HCT116 (cell line): Measurements from ENCODE around the gene IDI1. TPM values are rescaled to one million over a fixed set of nuclear protein-coding genes. Genes with fewer than 3 reads are reported as not detected.

Experiments used
- ATAC-seq: fragments of 200-7000 bp; cut with Tn5 transposase; 2 replicates; pipeline ENCODE4 v1.9.1; 2020; ENCODE audit warnings: mild to moderate bottlenecking, moderate library complexity
- BruUV-seq: library from RNA; stranded (reverse); fragments of 400-500 nt; replicated peaks from 2 replicates; lab custom pipeline; 2021; lab: Mats Ljungman, UMichigan
- CTCF ChIA-PET: fragments of 300-600 bp; sonication (Branson Sonifier 250); formaldehyde crosslinking; loops from one replicate; lab custom pipeline; 2021; ENCODE audit warnings: antibody characterized with exemption; lab: Charles Lee
- POLR2A ChIA-PET: fragments of 300-600, 350-600 bp; sonication (Branson Sonifier 250); formaldehyde crosslinking; loops from one replicate; lab custom pipeline; 2021; ENCODE audit warnings: antibody characterized with exemption; lab: Charles Lee
- RAD21 ChIA-PET, 2 experiments: fragments of 300-600 bp; sonication (Branson Sonifier 250); formaldehyde crosslinking; loops; one replicate each; lab custom pipeline; 2023; ENCODE audit warnings: low total read pairs in 2 of 2; ENCODE audit not compliant: uncharacterized antibody in 2 of 2, unreplicated experiment in 2 of 2, low non-redundant PET in 1 of 2; lab: Charles Lee
- DNase-seq: peaks from one replicate; pipeline ENCODE4 v3.0.0-alpha.2; 2010; ENCODE audit warnings: low read depth, low spot score
- H2AFZ ChIP-seq: fragments of 200-600 bp; shearing (Covaris generic), sonication (generic); 2 replicates; pipeline ENCODE4 v1.6.1; 2017; ENCODE audit warnings: low read depth, mixed run types, mixed read lengths, antibody characterized with exemption, low read length; ENCODE audit not compliant: poor library complexity, severe bottlenecking
- H3K27ac ChIP-seq: 2 replicates; pipeline ENCODE4 v1.5.1; 2012; ENCODE audit warnings: low read depth, low read length
- H3K27me3 ChIP-seq: fragments of 200-600 bp; sonication (generic); 2 replicates; pipeline ENCODE4 v1.6.1; 2016; ENCODE audit warnings: mixed run types, low read length, mixed read lengths; ENCODE audit not compliant: insufficient read depth
- H3K36me3 ChIP-seq, 2 experiments: fragments of 200-500 bp in 1 of 2; fragments of 200-600 bp in 1 of 2; sonication (Bioruptor generic) in 1 of 2; sonication (generic) in 1 of 2; 2 replicates each; pipeline versions ENCODE4 v1.5.1 to v1.6.1; 2014 to 2016; ENCODE audit warnings: low read length in 2 of 2, inconsistent platforms in 1 of 2, mixed read lengths in 1 of 2, mixed run types in 1 of 2; ENCODE audit not compliant: insufficient read depth in 2 of 2, control insufficient read depth in 1 of 2
- H3K4me1 ChIP-seq, 2 experiments: fragments of 200-600 bp in 1 of 2; sonication (generic) in 1 of 2; 2 replicates each; pipeline versions ENCODE4 v1.5.1 to v1.6.1; 2012 to 2017; ENCODE audit warnings: low read length in 2 of 2, inconsistent platforms in 1 of 2, mild to moderate bottlenecking in 1 of 2, mixed read lengths in 1 of 2, mixed run types in 1 of 2, moderate library complexity in 1 of 2; ENCODE audit not compliant: insufficient read depth in 2 of 2, control insufficient read depth in 1 of 2
- H3K4me2 ChIP-seq: fragments of 200-600 bp; sonication (generic); 2 replicates; pipeline ENCODE4 v1.6.1; 2017; ENCODE audit warnings: mixed run types, low read length, mixed read lengths
- H3K4me3 ChIP-seq, 2 experiments: fragments of 200-600 bp in 1 of 2; sonication (generic) in 1 of 2; replicated peaks in 1 of 2; 2 replicates each; pipeline ENCODE4 v1.5.1; 2011 to 2016; ENCODE audit warnings: low read length in 2 of 2, control low read depth in 1 of 2, low read depth in 1 of 2, mild to moderate bottlenecking in 1 of 2, mixed read lengths in 1 of 2, mixed run types in 1 of 2
- H3K79me2 ChIP-seq: fragments of 200-600 bp; sonication (generic); 2 replicates; pipeline ENCODE4 v1.6.1; 2017; ENCODE audit warnings: mild to moderate bottlenecking, mixed run types, low read length, moderate library complexity, mixed read lengths; ENCODE audit not compliant: insufficient read depth
- H3K9ac ChIP-seq: fragments of 200-600 bp; sonication (generic); 2 replicates; pipeline ENCODE4 v1.6.1; 2016; ENCODE audit warnings: low read length, mixed read lengths
- H3K9me2 ChIP-seq: fragments of 200-600 bp; sonication (generic), shearing (Covaris generic); 2 replicates; pipeline ENCODE4 v1.6.1; 2017; ENCODE audit warnings: mixed run types, mild to moderate bottlenecking, moderate library complexity; ENCODE audit not compliant: insufficient read depth
- H3K9me3 ChIP-seq, 2 experiments: fragments of 200-500 bp in 1 of 2; fragments of 200-600 bp in 1 of 2; sonication (Bioruptor generic) in 1 of 2; sonication (generic) in 1 of 2; 2 replicates each; pipeline ENCODE4 v1.6.1; 2014 to 2017; ENCODE audit warnings: low read length in 2 of 2, mixed read lengths in 2 of 2, inconsistent platforms in 1 of 2, low read depth in 1 of 2, mild to moderate bottlenecking in 1 of 2, mixed run types in 1 of 2, moderate library complexity in 1 of 2; ENCODE audit not compliant: control insufficient read depth in 1 of 2, insufficient read depth in 1 of 2
- H4K20me1 ChIP-seq: fragments of 200-600 bp; sonication (generic), shearing (Covaris generic); 2 replicates; pipeline ENCODE4 v1.6.1; 2017; ENCODE audit warnings: mixed run types, mild to moderate bottlenecking, moderate library complexity; ENCODE audit not compliant: insufficient read depth
- ATF3 ChIP-seq: IDR thresholded peaks from 2 replicates; pipeline ENCODE4 v1.6.1; 2012
- CBX3 ChIP-seq: IDR thresholded peaks from 2 replicates; pipeline ENCODE4 v1.6.1; 2012; ENCODE audit warnings: low read depth
- CEBPB ChIP-seq: IDR thresholded peaks from 2 replicates; pipeline ENCODE4 v1.6.1; 2012; ENCODE audit warnings: low read depth
- CTCF ChIP-seq, 3 experiments: fragments of 200-600 bp in 1 of 3; sonication (generic) in 1 of 3; IDR thresholded peaks in 2 of 3; conservative IDR thresholded peaks in 1 of 3; 2 replicates each; pipeline ENCODE4 v1.5.1; 2012 to 2017; ENCODE audit warnings: low read depth in 2 of 3, low read length in 2 of 3, antibody characterized with exemption in 1 of 3, borderline replicate concordance in 1 of 3, control low read depth in 1 of 3, mild to moderate bottlenecking in 1 of 3, mixed read lengths in 1 of 3, mixed run types in 1 of 3, moderate library complexity in 1 of 3; ENCODE audit not compliant: insufficient read depth in 1 of 3
- EGR1 ChIP-seq: IDR thresholded peaks from 2 replicates; pipeline ENCODE4 v1.6.1; 2012; ENCODE audit warnings: low read depth
- ELF1 ChIP-seq: IDR thresholded peaks from 2 replicates; pipeline ENCODE4 v1.6.1; 2012; ENCODE audit warnings: low read depth, borderline replicate concordance
- EZH2 ChIP-seq: fragments of 200-600 bp; sonication (generic); IDR thresholded peaks from 2 replicates; pipeline ENCODE4 v1.6.1; 2017; ENCODE audit warnings: antibody characterized with exemption, mixed run types
- EZH2phosphoT487 ChIP-seq: fragments of 200-600 bp; IDR thresholded peaks from 2 replicates; pipeline ENCODE4 v1.6.1; 2018; ENCODE audit warnings: antibody characterized with exemption, borderline replicate concordance
- MAX ChIP-seq: IDR thresholded peaks from 2 replicates; pipeline ENCODE4 v1.6.1; 2012
- POLR2A ChIP-seq: IDR thresholded peaks from 2 replicates; pipeline ENCODE4 v1.7.0; 2011; ENCODE audit warnings: borderline replicate concordance; ENCODE audit not compliant: insufficient read depth, insufficient read length; ENCODE audit errors: extremely low read depth
- POLR2AphosphoS5 ChIP-seq: IDR thresholded peaks from 2 replicates; pipeline ENCODE4 v1.6.1; 2011; ENCODE audit warnings: mild to moderate bottlenecking, low read depth, low read length, moderate library complexity
- REST ChIP-seq: IDR thresholded peaks from 2 replicates; pipeline ENCODE4 v1.6.1; 2012; ENCODE audit warnings: low read depth
- SIN3A ChIP-seq: IDR thresholded peaks from 2 replicates; pipeline ENCODE4 v1.6.1; 2012; ENCODE audit warnings: low read depth
- SP1 ChIP-seq: IDR thresholded peaks from 2 replicates; pipeline ENCODE4 v1.6.1; 2012; ENCODE audit warnings: low read depth
- SRF ChIP-seq: IDR thresholded peaks from 2 replicates; pipeline ENCODE4 v1.6.1; 2012; ENCODE audit warnings: low read depth
- TCF7L2 ChIP-seq: IDR thresholded peaks from 2 replicates; pipeline ENCODE4 v1.7.0; 2011; ENCODE audit warnings: borderline replicate concordance, inconsistent platforms; ENCODE audit not compliant: insufficient read depth, insufficient read length; ENCODE audit errors: extremely low read depth
- ZBTB33 ChIP-seq: IDR thresholded peaks from 2 replicates; pipeline ENCODE4 v1.6.1; 2011; ENCODE audit warnings: mild to moderate bottlenecking, low read length, moderate library complexity; ENCODE audit not compliant: insufficient replicate concordance; ENCODE audit errors: extremely low read depth
- ZFX ChIP-seq: fragments of 450-650 bp; IDR thresholded peaks from 2 replicates; pipeline ENCODE4 v1.6.1; 2017
- ZNF274 ChIP-seq: fragments of 200-500 bp; sonication (Bioruptor generic); IDR thresholded peaks from 2 replicates; pipeline ENCODE4 v1.6.1; 2014; ENCODE audit warnings: mild to moderate bottlenecking, low read depth, low read length, inconsistent platforms
- intact Hi-C: fragments of 100-400 bp; cut with micrococcal nuclease; formaldehyde crosslinking; loops from 2 replicates; pipeline ENCODE4 v1.10.0; 2022
- total RNA-seq: library from RNA; stranded (reverse); gene quantifications from one replicate; pipeline ENCODE4 v1.2.1, GENCODE V29; 2021; ENCODE audit not compliant: unreplicated experiment

The IDI1 gene
- total RNA-seq, 1 experiment from 2014 or later, result 37.8 TPM

- Histone ChIP-seq H3K36me3 (no peaks in the 10 kb centered on the region; a peak in 2 of 4 replicates), H3K79me2 (peaks cover 90% of the 10 kb centered on the region), H3K4me2 (peak within 1 kb of the TSS; percentile 82), H3K9ac (peak within 1 kb of the TSS; percentile 94), H3K4me3 (peak within 1 kb of the TSS; percentile 80 to 91), H3K4me1 (peaks cover 12 to 16% of the 10 kb centered on the region in 2 experiments; a peak in 3 of 4 replicates), H4K20me1 (no peaks in the 10 kb centered on the region), H2AFZ (peak within 1 kb of the TSS; percentile 42), H3K9me2 (no peaks in the 10 kb centered on the region), H3K27me3 (no peaks in the 10 kb centered on the region), H3K9me3 (no peaks in the 10 kb centered on the region), H3K27ac (peak within 1 kb of the TSS; percentile 89)
- no TSS peak for BruUV-seq
- peak; percentile 93 for ATAC-seq
- CTCF ChIA-PET, result no interaction called here
- DNase-seq, result no peak
- POLR2A ChIA-PET, result no interaction called here
- RAD21 ChIA-PET, result no interaction called here
- intact Hi-C loops, result loop anchor here (10.0 kb wide), 1 partner anchor 122 kb away; the partner anchor contains the start of gene LARP4B
- TF ChIP-seq TCF7L2 (no peak), EGR1 (peak; percentile 57), MAX (peak; percentile 51), ZFX (peak; percentile 94), ELF1 (peak; percentile 75), ZNF274 (no peak), POLR2A (no peak), POLR2AphosphoS5 (peak; percentile 80; the same call in 1 of the 2 replicates), ATF3 (no peak), CBX3 (no peak), SIN3A (0 out of 2 replicates have a peak, but pooled peaks have one; percentile 1), EZH2phosphoT487 (no peak), ZBTB33 (no peak), REST (no peak), EZH2 (no peak), SP1 (no peak; the same call in 1 of the 2 replicates), CEBPB (no peak), CTCF (IDR thresholded peaks at IDR 0.05 in 2 of 3, conservative IDR thresholded peaks at IDR 0.05 in 1 of 3; ENCODE audit: borderline replicate concordance in 1 of 3, insufficient read depth in 1 of 3, low read depth in 2 of 3, low read length in 2 of 3) (no peak), SRF (peak; percentile 40; the same call in 1 of the 2 replicates)
These were observed 7.6 kb upstream of the IDI1 start, which contains the start of gene WDR37 for GRCh38 chr10:1056326-1057105. Gene WDR37, plus strand, starts transcription at chr10:1056385. Its CDS starts 15,771 bp downstream, at chr10:1072156.
